ENCODE data around the gene CIAPIN1.

The CIAPIN1 gene

GRCh38 chr16:57381791-57382534, 65.2 kb downstream of the CIAPIN1 start:
- FAIRE-seq = no peak

GRCh38 chr16:57380671-57381462, 66.3 kb downstream of the CIAPIN1 start:
- FAIRE-seq = no peak

- no peak for FAIRE-seq
These were observed 67.6 kb downstream of the CIAPIN1 start for GRCh38 chr16:57379579-57379978.
